Stimulated activated naive CD8-positive, alpha-beta T cell treated with anti-CD3 and anti-CD28 coated beads, Interleukin-15, Interleukin-2, amounts not matched to agents 100 U/mL and 50 U/mL, for 24 hours (primary cell): Measurements from ENCODE around the gene ITPKB.
"Not testable (repeated sequence)": the region's sequence is repeated elsewhere in the genome, so short reads cannot be mapped to it uniquely, and the experiment has no call there.

Source experiments
- ATAC-seq: fragments of 150-1000 bp; cut with Tn5 transposase; one replicate; pipeline ENCODE4 v1.10.0; 2021
- DNase-seq: peaks from one replicate; pipeline ENCODE4 v3.0.0; 2021

ITPKB gene

GRCh38 chr1:226754793-226755533, 15.9 kb upstream of the ITPKB start:
- DNase-seq = no peak
- ATAC-seq = no peak

- no peak for ATAC-seq
- no peak for DNase-seq
These were observed 15.0 kb upstream of the ITPKB start for GRCh38 chr1:226754097-226754496.

DNA sequence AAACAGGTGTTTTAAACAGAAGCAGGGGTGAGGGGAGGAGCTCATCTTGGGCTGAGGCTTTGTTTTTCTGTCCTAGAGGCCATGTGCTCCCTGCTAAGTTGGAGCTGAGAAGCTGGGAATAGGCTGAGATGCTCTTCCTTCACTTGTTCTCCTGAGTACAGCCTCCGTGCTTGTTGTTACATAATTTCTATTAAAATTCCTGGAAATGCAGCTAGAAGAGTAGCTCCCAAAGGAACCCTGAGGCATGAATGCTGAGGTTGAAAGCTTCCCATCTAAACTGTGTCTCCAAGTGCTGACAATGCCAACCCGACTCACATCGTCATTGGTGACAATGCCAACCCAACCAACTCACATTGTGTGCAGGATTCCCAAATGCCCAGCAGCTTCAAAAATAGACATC, 12.6 kb upstream of the ITPKB start:
- no peak for DNase-seq

DNA sequence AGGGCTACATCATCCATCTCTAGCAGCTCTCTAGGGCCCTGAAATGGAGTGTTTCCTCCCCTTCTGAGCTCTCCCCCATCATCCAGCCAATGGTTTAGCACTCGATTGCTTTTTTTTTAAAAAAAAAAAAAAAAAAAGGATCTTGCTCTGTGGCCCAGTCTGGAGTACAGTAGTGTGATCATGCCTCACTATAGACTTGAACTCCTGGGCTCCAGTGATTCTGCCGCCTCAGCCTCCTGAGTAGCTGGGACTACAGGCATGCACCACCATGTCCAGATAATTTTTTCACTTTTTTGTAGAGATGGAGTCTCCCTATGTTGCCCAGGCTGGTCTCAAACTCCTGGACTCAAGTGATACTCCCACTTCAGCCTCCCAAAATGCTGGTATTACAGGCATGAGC, 12.1 kb upstream of the ITPKB start:
- DNase-seq (no peak), ATAC-seq (no peak)

More for the DNA sequence above, 12.6 kb upstream of the ITPKB start:
- ATAC-seq = no peak

DNA sequence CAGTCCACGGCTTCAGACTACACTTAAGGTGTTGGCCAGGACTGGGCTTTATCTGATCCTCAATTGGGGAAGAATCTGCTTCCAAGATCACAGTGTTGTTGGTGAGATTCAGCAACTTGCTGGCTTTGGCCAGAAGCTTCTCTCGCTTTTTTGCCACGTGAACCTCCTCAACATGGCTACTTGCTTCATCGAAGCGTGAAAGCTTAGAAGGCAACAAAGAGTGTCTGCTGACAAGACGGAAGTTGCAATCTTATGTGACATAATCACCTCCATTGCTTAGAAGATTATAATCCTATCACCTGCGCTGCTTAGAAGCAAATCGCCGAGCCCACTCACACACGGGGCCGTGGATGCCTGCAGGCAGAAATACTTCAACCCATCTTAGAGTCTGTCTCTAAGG, 10.4 kb upstream of the ITPKB start:
- ATAC-seq (no peak), DNase-seq (no peak)

DNA sequence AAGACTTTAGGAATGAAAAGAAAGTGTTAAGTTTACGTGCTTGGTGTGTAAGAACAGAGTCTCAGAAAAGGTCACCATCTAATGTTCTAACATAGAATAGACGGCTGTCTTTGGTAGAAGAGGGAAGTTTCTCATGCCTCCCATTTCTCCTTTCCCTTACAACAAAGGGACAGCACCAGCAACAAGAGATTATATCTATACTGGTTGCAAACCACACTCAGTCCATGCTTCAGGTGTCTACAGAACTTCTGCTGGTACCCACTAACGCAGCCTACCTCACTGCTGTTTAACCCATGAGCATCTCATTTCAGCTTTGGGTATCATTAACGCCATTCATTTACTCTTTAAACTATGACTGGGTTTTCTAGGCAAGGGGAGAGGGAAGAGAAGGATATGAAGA, 9.2 kb upstream of the ITPKB start:
- no peak for ATAC-seq
- no peak for DNase-seq

- not testable (repeated sequence) for DNase-seq, ATAC-seq
These were observed 8.6 kb upstream of the ITPKB start for GRCh38 chr1:226747519-226748263.

- no peak for ATAC-seq
- DNase-seq = no peak
These were observed 4.2 kb upstream of the ITPKB start for GRCh38 chr1:226743259-226743658.

DNA sequence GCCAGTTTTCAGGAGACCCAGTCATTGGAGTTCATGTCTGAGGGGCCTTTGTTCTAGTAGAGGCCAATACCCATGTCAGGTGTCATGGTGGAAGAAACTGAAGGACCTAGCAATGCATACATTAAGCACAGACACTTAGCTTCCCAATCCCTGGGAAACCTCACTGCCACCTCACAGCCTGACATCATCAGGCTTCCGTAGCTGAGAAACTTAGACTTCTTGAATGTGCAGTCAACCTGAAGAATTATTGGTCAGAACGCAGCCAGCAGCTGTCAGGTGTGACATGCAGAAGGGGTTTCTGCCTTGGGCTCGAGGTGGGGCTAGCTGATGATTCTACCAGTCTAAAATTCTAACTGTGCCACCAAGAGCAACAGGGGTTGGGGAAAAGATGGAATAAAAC, 1.9 kb upstream of the ITPKB start:
- ATAC-seq (no peak), DNase-seq (no peak)

- ATAC-seq = no peak
- no peak for DNase-seq
These were observed 599 bp upstream of the ITPKB start for GRCh38 chr1:226739696-226740065.

- DNase-seq (peak; percentile 61), ATAC-seq (peak; percentile 35)
These were observed 574 bp downstream of the ITPKB start for GRCh38 chr1:226738421-226738994.

- DNase-seq (peak; percentile 62), ATAC-seq (peak; percentile 34)
These were observed 1.2 kb downstream of the ITPKB start for GRCh38 chr1:226737819-226738420.

DNA sequence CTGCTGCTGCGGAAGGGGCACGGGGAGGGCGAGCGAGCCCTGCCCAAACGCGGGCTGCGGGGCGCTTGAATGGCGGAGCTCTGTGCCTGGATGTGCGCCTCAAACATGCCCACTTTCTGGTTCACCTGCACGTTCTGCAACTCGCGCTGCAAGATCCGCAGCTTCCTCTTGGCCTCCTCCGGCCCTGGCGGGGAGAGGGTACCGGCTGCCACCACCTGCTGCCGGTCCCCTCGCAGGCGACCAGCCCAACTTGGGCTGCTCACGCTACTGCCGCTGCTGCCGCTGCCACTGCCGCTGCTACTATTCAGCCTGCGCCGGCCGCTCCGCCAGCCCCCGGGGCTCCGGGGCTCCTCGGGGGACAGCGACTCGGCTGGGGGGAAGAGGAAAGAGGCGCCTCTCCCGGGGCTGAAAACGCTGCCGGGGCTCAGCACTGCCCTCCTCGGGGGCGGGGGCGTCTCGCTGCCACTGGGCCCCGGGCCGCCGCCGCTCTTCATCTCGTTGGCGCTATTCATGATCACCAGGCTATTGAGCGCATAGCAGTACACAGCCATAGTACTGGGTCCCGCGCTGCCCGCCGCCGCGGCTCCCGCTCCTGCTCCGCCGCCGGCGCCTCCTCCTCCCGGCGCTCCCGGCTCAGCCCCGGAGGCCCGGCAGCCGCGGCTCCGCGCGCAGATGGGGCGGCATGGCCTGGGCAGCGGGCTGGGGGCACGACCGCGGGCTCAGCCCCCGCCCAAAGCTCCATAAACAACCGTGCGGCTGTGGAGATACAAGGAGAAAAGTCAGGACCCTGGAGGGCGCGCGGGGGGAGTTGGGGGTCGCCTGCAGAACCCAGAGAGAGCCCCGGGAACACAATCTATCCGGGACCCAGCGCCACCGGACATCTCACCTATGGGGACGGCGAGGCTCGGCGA, 1.9 kb downstream of the ITPKB start:
- DNase-seq = peak; percentile 69
- peak; percentile 53 for ATAC-seq

DNA sequence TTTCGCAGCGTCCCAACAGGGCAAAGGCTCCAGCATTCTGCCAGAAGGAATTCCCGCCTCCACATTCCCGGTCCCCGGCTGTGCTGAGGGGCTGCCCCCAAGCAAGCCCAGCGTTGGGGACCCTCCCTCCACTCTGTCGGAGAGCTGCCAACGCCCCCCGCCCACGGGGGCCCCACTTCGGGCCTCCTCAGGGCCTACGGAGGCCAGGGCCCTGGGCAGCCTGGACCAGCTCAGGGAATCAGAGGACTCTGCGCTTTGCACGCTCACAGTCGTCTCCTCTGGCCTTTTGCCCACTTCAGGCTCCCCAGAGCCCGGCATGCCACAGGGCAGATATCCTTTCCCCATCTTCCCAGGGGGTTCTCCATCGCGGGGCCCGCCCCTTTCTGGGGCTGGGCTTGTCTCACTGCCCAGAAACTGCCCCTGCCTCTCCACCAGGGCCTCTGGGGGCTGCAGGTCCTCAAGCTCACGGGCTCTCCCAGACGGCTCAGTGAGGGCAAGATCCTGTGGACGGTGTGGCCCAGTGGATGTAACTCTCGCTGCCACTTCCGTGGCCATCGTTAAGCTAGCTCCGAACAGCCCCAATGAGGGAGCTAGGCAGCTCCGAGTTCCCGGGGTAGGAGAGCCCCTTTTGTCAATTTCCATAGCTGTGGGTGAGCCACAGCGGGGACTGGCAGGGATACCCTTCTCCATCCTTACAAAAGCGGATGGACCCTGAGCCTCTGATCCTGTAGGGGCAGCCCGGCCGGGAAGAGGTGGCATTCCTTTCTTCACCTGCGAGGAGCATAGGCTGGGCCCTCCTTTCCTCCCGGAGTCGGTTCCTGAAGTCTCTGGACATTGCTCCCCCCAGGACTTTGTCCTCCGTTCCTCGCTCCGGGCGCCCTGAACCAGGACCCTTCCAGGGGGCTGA, 2.8 kb downstream of the ITPKB start:
- no peak for ATAC-seq

DNA sequence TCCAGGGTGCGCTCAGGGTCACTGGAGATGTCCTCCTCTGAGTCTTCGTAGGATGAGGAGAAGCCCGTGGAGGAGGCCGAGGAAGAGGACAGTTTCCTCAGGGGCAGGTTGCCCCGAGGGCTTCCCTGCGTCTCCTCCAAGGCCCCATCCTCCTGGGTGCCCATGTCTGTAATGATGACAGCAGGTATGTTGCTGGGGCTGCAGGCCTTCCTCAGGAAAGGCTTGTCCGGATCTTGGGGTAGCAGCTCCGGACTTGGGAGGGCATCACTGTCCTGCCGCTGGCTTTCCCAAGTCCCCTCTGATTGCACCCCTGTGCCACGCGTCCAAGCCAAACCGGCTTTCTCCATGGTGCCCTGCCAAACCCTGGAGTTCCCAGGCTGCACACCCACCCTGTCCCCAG, 3.5 kb downstream of the ITPKB start:
- DNase-seq (no peak), ATAC-seq (no peak)

More for the DNA sequence above, 2.8 kb downstream of the ITPKB start:
- no peak for DNase-seq

- DNase-seq = no peak
- no peak for ATAC-seq
These were observed 4.4 kb downstream of the ITPKB start for GRCh38 chr1:226734611-226735153.

DNA sequence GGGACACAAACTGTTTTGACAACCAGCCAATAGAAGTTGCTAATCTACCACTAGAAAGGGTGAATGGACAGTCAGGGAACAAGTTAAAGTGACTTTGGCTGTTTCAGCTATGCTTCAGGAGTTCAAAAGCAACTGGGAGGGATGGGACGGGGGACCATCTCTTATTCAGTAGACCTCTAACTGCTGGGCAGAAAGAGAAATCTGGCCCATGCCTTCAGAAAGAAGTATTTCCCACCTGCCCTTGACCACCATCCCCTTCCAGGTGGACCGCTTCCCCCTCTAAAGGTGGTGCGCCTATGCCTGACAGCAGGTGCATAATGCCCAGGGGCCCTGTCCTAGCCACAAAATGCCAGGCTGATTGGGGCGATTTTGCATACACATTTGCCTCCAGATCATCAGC, 5.2 kb downstream of the ITPKB start:
- DNase-seq (no peak), ATAC-seq (no peak)

GRCh38 chr1:226733304-226733703, 5.8 kb downstream of the ITPKB start:
- ATAC-seq (no peak), DNase-seq (peak; percentile 45)

DNA sequence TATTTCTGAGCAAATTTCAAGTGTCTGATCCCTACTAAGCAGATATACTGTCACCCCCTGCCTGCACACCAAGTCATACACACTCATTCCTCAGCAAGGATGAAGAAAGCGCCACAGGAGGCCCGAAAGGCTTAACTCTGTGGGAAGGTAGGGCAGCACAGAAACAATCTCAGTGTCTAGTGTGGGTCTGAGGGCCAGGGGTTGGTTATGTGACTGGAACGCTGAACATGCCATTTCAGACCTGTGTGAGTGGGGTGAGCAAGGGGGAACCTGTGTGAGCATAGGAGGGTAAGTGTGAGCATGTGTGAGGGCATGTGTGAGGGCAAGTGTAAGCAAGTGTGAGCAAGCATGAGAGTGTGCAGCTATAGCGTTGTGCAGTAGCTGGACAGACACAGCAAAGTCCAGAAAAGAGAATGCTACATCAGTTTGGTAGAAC, 6.2 kb downstream of the ITPKB start:
- ATAC-seq = no peak
- no peak for DNase-seq

- ATAC-seq (no peak), DNase-seq (no peak)
These were observed 7.7 kb downstream of the ITPKB start for GRCh38 chr1:226731257-226731893.
